NB4 (cell line): ENCODE data around the gene TNFRSF8.

Experiments
- DNase-seq: peaks from one replicate; pipeline ENCODE4 v3.0.0; 2010; ENCODE audit warnings: low read depth
- H3K4me3 ChIP-seq: one replicate; pipeline ENCODE4 v1.5.1; 2011; ENCODE audit warnings: mild to moderate bottlenecking, low read depth, low read length, moderate library complexity
- MYC ChIP-seq: IDR thresholded peaks from 2 replicates; pipeline ENCODE4 v1.6.1; 2011; ENCODE audit warnings: low read depth, low read length
- POLR2A ChIP-seq: IDR thresholded peaks from 2 replicates; pipeline ENCODE4 v1.6.1; 2011; ENCODE audit warnings: mild to moderate bottlenecking; ENCODE audit not compliant: insufficient read length; ENCODE audit errors: extremely low read depth
- TF ChIP-seq, protein P1 (sequence below): IDR thresholded peaks from 2 replicates; pipeline ENCODE4 v1.6.1; 2011; ENCODE audit warnings: low read depth, low read length
- TF ChIP-seq, protein P2 (sequence below): IDR thresholded peaks from one replicate; pipeline ENCODE4 v1.5.1; 2012; ENCODE audit warnings: low read depth, low read length

TNFRSF8 gene

DNA sequence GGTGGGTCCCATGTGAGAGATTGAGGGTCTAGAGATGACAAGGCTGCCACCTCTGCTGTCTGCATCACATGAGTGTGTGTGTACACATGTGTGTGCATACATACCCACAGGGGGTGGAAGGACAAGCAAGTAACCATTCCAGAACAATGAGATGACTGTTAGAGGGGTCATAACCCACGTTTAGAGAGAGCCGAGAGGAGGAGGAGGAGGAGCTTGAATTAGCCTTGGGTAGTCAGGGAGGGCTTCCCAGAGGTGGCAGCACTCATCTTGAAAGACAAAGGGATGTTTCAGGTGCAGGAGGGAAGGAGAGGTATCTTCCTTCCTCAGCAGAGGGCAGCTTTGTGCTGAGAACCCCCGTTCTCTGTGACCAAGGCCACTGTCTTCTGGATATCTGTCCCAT lies 125.0 kb downstream of the TNFRSF8 start:
- H3K4me3 ChIP-seq = no peak overlapping the region
- DNase-seq = no peak
- TF ChIP-seq, protein P1, sequence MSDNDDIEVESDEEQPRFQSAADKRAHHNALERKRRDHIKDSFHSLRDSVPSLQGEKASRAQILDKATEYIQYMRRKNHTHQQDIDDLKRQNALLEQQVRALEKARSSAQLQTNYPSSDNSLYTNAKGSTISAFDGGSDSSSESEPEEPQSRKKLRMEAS = no peak
- TF ChIP-seq POLR2A (no peak), MYC (no peak)
- TF ChIP-seq, protein P2, sequence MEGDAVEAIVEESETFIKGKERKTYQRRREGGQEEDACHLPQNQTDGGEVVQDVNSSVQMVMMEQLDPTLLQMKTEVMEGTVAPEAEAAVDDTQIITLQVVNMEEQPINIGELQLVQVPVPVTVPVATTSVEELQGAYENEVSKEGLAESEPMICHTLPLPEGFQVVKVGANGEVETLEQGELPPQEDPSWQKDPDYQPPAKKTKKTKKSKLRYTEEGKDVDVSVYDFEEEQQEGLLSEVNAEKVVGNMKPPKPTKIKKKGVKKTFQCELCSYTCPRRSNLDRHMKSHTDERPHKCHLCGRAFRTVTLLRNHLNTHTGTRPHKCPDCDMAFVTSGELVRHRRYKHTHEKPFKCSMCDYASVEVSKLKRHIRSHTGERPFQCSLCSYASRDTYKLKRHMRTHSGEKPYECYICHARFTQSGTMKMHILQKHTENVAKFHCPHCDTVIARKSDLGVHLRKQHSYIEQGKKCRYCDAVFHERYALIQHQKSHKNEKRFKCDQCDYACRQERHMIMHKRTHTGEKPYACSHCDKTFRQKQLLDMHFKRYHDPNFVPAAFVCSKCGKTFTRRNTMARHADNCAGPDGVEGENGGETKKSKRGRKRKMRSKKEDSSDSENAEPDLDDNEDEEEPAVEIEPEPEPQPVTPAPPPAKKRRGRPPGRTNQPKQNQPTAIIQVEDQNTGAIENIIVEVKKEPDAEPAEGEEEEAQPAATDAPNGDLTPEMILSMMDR = no peak

DNA sequence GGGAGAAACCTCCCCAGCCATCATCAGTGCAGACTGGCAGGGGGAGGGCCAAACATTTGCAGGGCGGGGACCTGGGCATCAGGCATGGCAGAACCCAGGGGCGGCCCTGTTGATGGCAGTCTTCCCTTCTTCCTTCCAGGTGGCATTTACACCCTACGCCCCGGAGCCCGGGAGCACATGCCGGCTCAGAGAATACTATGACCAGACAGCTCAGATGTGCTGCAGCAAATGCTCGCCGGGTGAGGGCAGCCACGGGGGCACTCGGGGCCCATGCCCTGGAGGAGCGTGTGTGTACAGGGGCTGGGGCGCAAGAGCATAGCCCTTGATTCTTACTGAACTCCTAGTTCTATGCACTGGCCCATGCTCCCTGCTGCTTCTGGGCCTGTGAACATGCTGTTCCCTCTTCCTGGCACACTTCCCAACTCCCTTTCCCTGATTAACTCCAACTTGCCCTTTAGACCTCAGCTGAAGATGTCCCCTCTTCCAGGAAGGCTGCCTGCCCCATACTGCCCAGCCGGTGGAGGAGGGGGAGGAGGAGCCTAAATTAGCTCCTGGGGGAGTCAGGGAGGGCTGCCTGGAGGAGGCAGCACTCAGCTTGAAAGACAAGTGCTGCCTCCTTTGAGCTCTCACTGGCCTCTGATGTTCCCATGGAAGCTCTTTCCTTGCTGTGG lies 125.7 kb downstream of the TNFRSF8 start:
- no peak overlapping the region for H3K4me3 ChIP-seq
- TF ChIP-seq, protein P1 = no peak
- TF ChIP-seq, protein P2 = no peak
- TF ChIP-seq POLR2A = no peak
- no peak for TF ChIP-seq MYC
- no peak for DNase-seq

DNA sequence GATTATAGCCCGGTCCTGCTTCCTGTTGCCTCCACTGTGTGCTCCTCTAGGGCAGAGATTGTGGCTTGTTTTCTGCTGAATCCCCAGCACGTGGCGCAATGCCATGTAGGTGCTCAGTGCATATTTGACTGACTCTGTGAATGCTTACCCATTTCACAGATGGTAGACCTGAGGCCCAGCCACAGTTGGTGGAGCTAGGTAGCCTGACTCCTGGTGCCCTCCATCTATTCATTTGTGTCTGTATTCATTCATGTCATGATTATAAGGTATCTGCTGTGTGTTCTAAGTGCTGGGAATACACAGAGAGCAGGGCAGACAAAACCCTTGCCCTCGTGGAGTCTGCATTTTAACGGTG lies 126.2 kb downstream of the TNFRSF8 start:
- no peak overlapping the region for H3K4me3 ChIP-seq
- DNase-seq = no peak
- TF ChIP-seq POLR2A (no peak), MYC (no peak)
- TF ChIP-seq, protein P1 = no peak

DNA sequence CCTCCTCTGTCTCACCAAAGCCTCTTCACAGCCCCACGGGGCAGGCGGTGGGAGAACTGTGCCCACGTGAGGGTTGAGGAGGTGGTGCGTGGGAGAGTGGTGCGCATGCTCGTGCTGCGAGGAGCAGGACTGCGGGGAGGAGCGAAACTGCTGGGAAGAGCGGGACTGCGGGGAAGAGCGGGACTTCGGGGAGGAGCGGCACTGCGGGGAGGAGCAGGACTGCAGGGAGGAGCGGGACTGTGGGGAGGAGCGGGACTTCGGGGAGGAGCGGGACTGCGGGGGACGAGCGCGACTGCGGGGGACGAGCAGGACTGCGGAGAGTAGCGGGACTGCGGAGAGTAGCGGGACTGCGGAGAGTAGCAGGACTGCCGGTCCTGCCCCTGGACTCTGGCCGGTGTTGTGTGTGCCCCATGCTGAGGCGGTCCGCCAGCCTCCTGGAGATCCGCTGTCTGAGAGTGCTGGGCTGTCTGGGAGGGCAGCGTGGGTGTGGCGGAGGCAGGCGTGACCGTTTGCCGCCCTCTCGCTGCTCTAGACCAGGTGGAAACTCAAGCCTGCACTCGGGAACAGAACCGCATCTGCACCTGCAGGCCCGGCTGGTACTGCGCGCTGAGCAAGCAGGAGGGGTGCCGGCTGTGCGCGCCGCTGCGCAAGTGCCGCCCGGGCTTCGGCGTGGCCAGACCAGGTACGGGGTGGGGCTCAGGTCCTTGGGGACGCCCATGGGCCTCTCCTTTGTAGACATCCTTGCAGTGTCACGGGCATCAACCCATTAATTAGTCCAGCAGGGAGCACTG lies 128.3 kb downstream of the TNFRSF8 start:
- TF ChIP-seq, protein P1 = no peak
- no peak for TF ChIP-seq POLR2A
- TF ChIP-seq, protein P2 = no peak
- TF ChIP-seq MYC = no peak
- no peak for DNase-seq
- H3K4me3 ChIP-seq = no peak overlapping the region
